ENCODE data around the gene TRAPPC3.

GRCh38 chr1:36176106-36176949, 27.0 kb upstream of the TRAPPC3 start:
- TF ChIP-seq, protein P1, sequence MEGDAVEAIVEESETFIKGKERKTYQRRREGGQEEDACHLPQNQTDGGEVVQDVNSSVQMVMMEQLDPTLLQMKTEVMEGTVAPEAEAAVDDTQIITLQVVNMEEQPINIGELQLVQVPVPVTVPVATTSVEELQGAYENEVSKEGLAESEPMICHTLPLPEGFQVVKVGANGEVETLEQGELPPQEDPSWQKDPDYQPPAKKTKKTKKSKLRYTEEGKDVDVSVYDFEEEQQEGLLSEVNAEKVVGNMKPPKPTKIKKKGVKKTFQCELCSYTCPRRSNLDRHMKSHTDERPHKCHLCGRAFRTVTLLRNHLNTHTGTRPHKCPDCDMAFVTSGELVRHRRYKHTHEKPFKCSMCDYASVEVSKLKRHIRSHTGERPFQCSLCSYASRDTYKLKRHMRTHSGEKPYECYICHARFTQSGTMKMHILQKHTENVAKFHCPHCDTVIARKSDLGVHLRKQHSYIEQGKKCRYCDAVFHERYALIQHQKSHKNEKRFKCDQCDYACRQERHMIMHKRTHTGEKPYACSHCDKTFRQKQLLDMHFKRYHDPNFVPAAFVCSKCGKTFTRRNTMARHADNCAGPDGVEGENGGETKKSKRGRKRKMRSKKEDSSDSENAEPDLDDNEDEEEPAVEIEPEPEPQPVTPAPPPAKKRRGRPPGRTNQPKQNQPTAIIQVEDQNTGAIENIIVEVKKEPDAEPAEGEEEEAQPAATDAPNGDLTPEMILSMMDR (IDR thresholded peaks at IDR 0.05 in 8 of 11, conservative IDR thresholded peaks at IDR 0.05 in 3 of 11), result no peak
- TF ChIP-seq POLR2AphosphoS5 (IDR thresholded peaks at IDR 0.05) (peak in 1 of 3 donors; percentile 17), POLR2A (IDR thresholded peaks at IDR 0.05) (no peak)
